ENCODE results near the gene CSTPP1. TPM values are rescaled to one million over a fixed set of nuclear protein-coding genes. Genes with fewer than 3 reads are reported as not detected.

The CSTPP1 gene
- total and polyA plus RNA-seq, 2 of the 8 experiments (the other 6 are each of a cell fraction or from before 2014, with no cell fraction given): 24.2 to 28.7 TPM

DNA sequence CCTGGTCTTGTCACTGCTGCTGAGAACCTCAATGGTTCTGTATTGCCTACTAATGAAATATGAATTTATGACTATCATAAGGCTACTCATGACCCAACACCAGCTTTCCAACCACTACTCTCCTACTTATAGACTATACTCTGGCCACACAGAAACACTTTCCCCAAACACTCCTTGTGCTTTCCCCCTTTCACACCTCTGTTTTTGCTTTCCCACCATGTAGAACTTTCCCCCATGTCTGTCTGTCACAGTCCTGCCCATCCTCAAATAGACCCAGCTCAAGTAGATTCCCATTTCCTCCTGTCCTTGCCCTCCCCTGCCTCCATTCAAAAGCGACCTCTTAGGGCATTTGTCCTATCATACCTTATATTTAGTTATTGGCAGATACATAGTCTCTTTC is 134.2 kb downstream of the CSTPP1 start:
- no peak overlapping the region for H3K23ac ChIP-seq (ENCODE audit: insufficient read length)
- H4K8ac ChIP-seq (ENCODE audit: extremely low read depth, insufficient read depth, low read length): no peak overlapping the region
- H3K79me2 ChIP-seq (ENCODE audit: control insufficient read depth in 1 of 2, insufficient read depth in 2 of 2, low read length in 2 of 2): no peaks in the 10 kb centered on the region
- no peak overlapping the region for H2AK5ac ChIP-seq (ENCODE audit: low read depth, low read length)
- H2BK120ac ChIP-seq (replicated peaks; ENCODE audit: low read depth, low read length): no peak overlapping the region
- H3K9ac ChIP-seq (replicated peaks in 1 of 4; ENCODE audit: extremely low read depth in 1 of 4, low read depth in 3 of 4, low read length in 3 of 4): no peak overlapping the region
- no peaks in the 10 kb centered on the region for H3K27me3 ChIP-seq (replicated peaks in 1 of 4; ENCODE audit: control insufficient read depth in 3 of 4, extremely low read depth in 1 of 4, insufficient read depth in 3 of 4, low read length in 3 of 4)
- no peaks in the 10 kb centered on the region; the same call in 1 of the 2 replicates for H3K23me2 ChIP-seq (ENCODE audit: low read depth, low read length)
- H2BK5ac ChIP-seq (ENCODE audit: low read depth, low read length): no peak overlapping the region
- no peak overlapping the region for H3K4ac ChIP-seq (replicated peaks; ENCODE audit: insufficient read length, low read depth, low read length)
- H2AFZ ChIP-seq (ENCODE audit: low read length): no peak overlapping the region
- H3K4me2 ChIP-seq (ENCODE audit: insufficient read depth in 1 of 2, low read depth in 2 of 2, low read length in 2 of 2): no peak overlapping the region
- 86% methylated on average over 1 of the region's 1 CpG; no CpG with 5 or more reads in 1 of the 2 experiments for WGBS, 2 experiments (ENCODE audit: extremely low coverage in 1 of 2, insufficient coverage in 1 of 2, insufficient read length in 1 of 2, insufficient replicate concordance in 2 of 2, low coverage in 1 of 2, low lambda C conversion rate in 2 of 2, missing lambda C conversion rate in 1 of 2)
- no peak overlapping the region for H2BK20ac ChIP-seq (ENCODE audit: low read length)
- ChIA-PET CTCF (ENCODE audit: partially characterized antibody) (interaction anchor here (0.7 to 3.2 kb wide), 2 partner anchors 83 to 154 kb away, joined by 3 to 15 read pairs; no protein-coding TSS in a partner anchor), POLR2A (ENCODE audit: partially characterized antibody) (no interaction called here)
- no peak overlapping the region for H2BK15ac ChIP-seq (ENCODE audit: low read length)
- no peaks in the 10 kb centered on the region for H3K79me1 ChIP-seq (ENCODE audit: low read depth, low read length)
- H4K5ac ChIP-seq (ENCODE audit: insufficient read length, low read depth, low read length): no peak overlapping the region
- H4K20me1 ChIP-seq (replicated peaks in 1 of 2; ENCODE audit: control insufficient read depth in 1 of 2, insufficient read depth in 2 of 2, low read length in 2 of 2): no peaks in the 10 kb centered on the region
- H4K91ac ChIP-seq (replicated peaks; ENCODE audit: insufficient read length, low read length): no peak overlapping the region
- no peaks in the 10 kb centered on the region for H3K36me3 ChIP-seq (ENCODE audit: control insufficient read depth in 2 of 4, insufficient read depth in 4 of 4, low read length in 3 of 4)
- no peak overlapping the region for H3K4me3 ChIP-seq (ENCODE audit: extremely low read depth in 1 of 4, insufficient read depth in 2 of 4, low read depth in 3 of 4, low read length in 4 of 4)
- no peak overlapping the region for H3K18ac ChIP-seq (ENCODE audit: extremely low read depth, low read length)
- no peak for DNase-seq (ENCODE audit: low read depth in 1 of 2, low spot score in 2 of 2)
- no peak overlapping the region for H3K56ac ChIP-seq (replicated peaks; ENCODE audit: insufficient read length, low read depth, low read length)
- no peak overlapping the region for H3K14ac ChIP-seq (ENCODE audit: insufficient read length)
- FAIRE-seq: no peak
- no peaks in the 10 kb centered on the region for H3K9me3 ChIP-seq (ENCODE audit: insufficient read depth in 2 of 2, low read depth in 1 of 2, low read length in 1 of 2)
- H2BK12ac ChIP-seq (ENCODE audit: low read depth, low read length): no peak overlapping the region
- no peak overlapping the region for H3K27ac ChIP-seq (ENCODE audit: low read depth, low read length)
- peaks cover 0 to 3% (median 1%) of the 10 kb centered on the region in 4 experiments; a peak in 3 of 7 replicates for H3K4me1 ChIP-seq (replicated peaks in 1 of 4; ENCODE audit: control insufficient read depth in 3 of 4, insufficient read depth in 4 of 4, low read length in 3 of 4)
- no peak for TF ChIP-seq RAD21 (IDR thresholded peaks at IDR 0.05 in 1 of 2, conservative IDR thresholded peaks at IDR 0.05 in 1 of 2; ENCODE audit: low read depth in 2 of 2, low read length in 2 of 2)
- TF ChIP-seq, protein P1, sequence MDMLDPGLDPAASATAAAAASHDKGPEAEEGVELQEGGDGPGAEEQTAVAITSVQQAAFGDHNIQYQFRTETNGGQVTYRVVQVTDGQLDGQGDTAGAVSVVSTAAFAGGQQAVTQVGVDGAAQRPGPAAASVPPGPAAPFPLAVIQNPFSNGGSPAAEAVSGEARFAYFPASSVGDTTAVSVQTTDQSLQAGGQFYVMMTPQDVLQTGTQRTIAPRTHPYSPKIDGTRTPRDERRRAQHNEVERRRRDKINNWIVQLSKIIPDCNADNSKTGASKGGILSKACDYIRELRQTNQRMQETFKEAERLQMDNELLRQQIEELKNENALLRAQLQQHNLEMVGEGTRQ (IDR thresholded peaks at IDR 0.05; ENCODE audit: low read length): no peak
- no peak for TF ChIP-seq KDM1A (IDR thresholded peaks at IDR 0.05; ENCODE audit: borderline replicate concordance, low read length)
- TF ChIP-seq RXRA (IDR thresholded peaks at IDR 0.05; ENCODE audit: insufficient read depth, low read depth, low read length): no peak
- TF ChIP-seq NRF1 (IDR thresholded peaks at IDR 0.05; ENCODE audit: low read depth, low read length): no peak
- TF ChIP-seq PHF8 (conservative IDR thresholded peaks at IDR 0.05; ENCODE audit: low read depth, low read length): no peak
- no peak for TF ChIP-seq TBP (IDR thresholded peaks at IDR 0.05; ENCODE audit: low read depth, low read length)
- no peak for TF ChIP-seq BRCA1 (IDR thresholded peaks at IDR 0.05; ENCODE audit: low read depth, low read length)
- no peak for TF ChIP-seq TCF12 (IDR thresholded peaks at IDR 0.05; ENCODE audit: low read depth, low read length)
- no peak for TF ChIP-seq CTBP2 (IDR thresholded peaks at IDR 0.05; ENCODE audit: borderline replicate concordance, insufficient read depth, insufficient read length, low read length)
- TF ChIP-seq BCL11A (IDR thresholded peaks at IDR 0.05; ENCODE audit: low read depth in 2 of 2, low read length in 2 of 2): no peak
- TF ChIP-seq ASH2L (IDR thresholded peaks at IDR 0.05; ENCODE audit: low read length): no peak
- no peak for TF ChIP-seq EGR1 (IDR thresholded peaks at IDR 0.05; ENCODE audit: borderline replicate concordance, low read depth, low read length)
- no peak for TF ChIP-seq CHD1 (IDR thresholded peaks at IDR 0.05; ENCODE audit: low read depth, low read length)
